GM12878 (cell line): Measurements from ENCODE around the gene KDM8. TPM values are rescaled to one million over a fixed set of nuclear protein-coding genes. Genes with fewer than 3 reads are reported as not detected.

Experiments used
- ATAC-seq: fragments of 200-7000 bp; cut with Tn5 transposase; 3 replicates; pipeline ENCODE4 v1.9.1; 2020; ENCODE audit warnings: mild to moderate bottlenecking, moderate library complexity
- BruUV-seq: library from RNA; stranded (reverse); fragments of 400-500 nt; replicated peaks from 2 replicates; lab custom pipeline; 2021; lab: Mats Ljungman, UMichigan
- CTCF ChIA-PET: fragments of 300-600 bp; sonication (Branson Sonifier 250); formaldehyde crosslinking; extraction: SDS; loops from one replicate; lab custom pipeline; 2021; ENCODE audit warnings: inconsistent platforms; lab: Yijun Ruan, JAX
- POLR2A ChIA-PET: fragments of 350-600 bp; formaldehyde crosslinking; extraction: SDS; loops from one replicate; lab custom pipeline; 2021; ENCODE audit warnings: inconsistent platforms; lab: Charles Lee
- RAD21 ChIA-PET: fragments of 300-600 bp; sonication (Branson Sonifier 250); formaldehyde crosslinking; loops from one replicate; lab custom pipeline; 2023; ENCODE audit warnings: antibody characterized with exemption; ENCODE audit not compliant: unreplicated experiment; lab: Charles Lee
- SMC1A ChIA-PET: fragments of 300-600 bp; sonication (Branson Sonifier 250); formaldehyde crosslinking; loops from one replicate; lab custom pipeline; 2023; ENCODE audit not compliant: unreplicated experiment, uncharacterized antibody; lab: Charles Lee
- DNase-seq: peaks from one replicate; pipeline ENCODE4 v3.0.0-alpha.2; 2011; ENCODE audit warnings: low read depth, low spot score
- FAIRE-seq: peaks from 3 replicates; lab custom pipeline; 2011; peaks lifted over from hg19 to GRCh38; lab: Jason Lieb, UNC
- H2AFZ ChIP-seq: 2 replicates; pipeline ENCODE4 v1.6.0; 2011; ENCODE audit warnings: low read depth, low read length, control low read depth; ENCODE audit not compliant: control insufficient read depth
- H3K27ac ChIP-seq: 2 replicates; pipeline ENCODE4 v1.5.1; 2011; ENCODE audit warnings: control low read depth; ENCODE audit not compliant: control insufficient read depth, insufficient read depth
- H3K27me3 ChIP-seq, 2 experiments: replicated peaks in 1 of 2; 2 replicates each; pipeline versions ENCODE4 v1.6.0 to v1.6.1; 2011; ENCODE audit warnings: low read length in 1 of 2; ENCODE audit not compliant: control insufficient read depth in 2 of 2, insufficient read depth in 2 of 2
- H3K36me3 ChIP-seq, 2 experiments: 2 replicates each; pipeline ENCODE4 v1.5.1; 2011; ENCODE audit warnings: low read length in 1 of 2; ENCODE audit not compliant: control insufficient read depth in 2 of 2, insufficient read depth in 2 of 2
- H3K4me1 ChIP-seq: 2 replicates; pipeline ENCODE4 v1.6.1; 2011; ENCODE audit warnings: mild to moderate bottlenecking, low read length, moderate library complexity, mixed read lengths; ENCODE audit not compliant: control insufficient read depth, insufficient read depth
- H3K4me2 ChIP-seq: 2 replicates; pipeline ENCODE4 v1.6.0; 2011; ENCODE audit warnings: control low read depth; ENCODE audit not compliant: control insufficient read depth, insufficient read depth
- H3K4me3 ChIP-seq: fragments of 200-600 bp; sonication (generic); 2 replicates; pipeline ENCODE4 v1.5.1; 2016
- H3K79me2 ChIP-seq: 2 replicates; pipeline ENCODE4 v1.6.0; 2011; ENCODE audit warnings: low read length; ENCODE audit not compliant: control insufficient read depth, insufficient read depth
- H3K9ac ChIP-seq: 2 replicates; pipeline ENCODE4 v1.8.0; 2011; ENCODE audit warnings: low read length, control low read depth, mixed read lengths; ENCODE audit not compliant: control insufficient read depth, insufficient read depth
- H3K9me3 ChIP-seq: replicated peaks from 3 replicates; pipeline ENCODE4 v1.5.1; 2011; ENCODE audit warnings: mild to moderate bottlenecking, low read length; ENCODE audit not compliant: control insufficient read depth, insufficient read depth
- H4K20me1 ChIP-seq: 2 replicates; pipeline ENCODE4 v1.6.0; 2011; ENCODE audit not compliant: control insufficient read depth, insufficient read depth
- CBFB ChIP-seq: IDR thresholded peaks from 2 replicates; pipeline ENCODE4 v1.6.1; 2016; ENCODE audit warnings: antibody characterized with exemption, low read depth
- CHD2 ChIP-seq: IDR thresholded peaks from 2 replicates; pipeline ENCODE4 v1.6.1; 2011; ENCODE audit warnings: low read depth, low read length, improper control_type of control experiment, borderline replicate concordance
- ESRRA ChIP-seq: IDR thresholded peaks from 2 replicates; pipeline ENCODE4 v1.6.1; 2012; ENCODE audit warnings: mild to moderate bottlenecking, low read length, improper control_type of control experiment
- HDAC6 ChIP-seq: fragments of 200-600 bp; sonication (generic); IDR thresholded peaks from one replicate; pipeline ENCODE4 v1.8.0; 2017; ENCODE audit warnings: antibody characterized with exemption; ENCODE audit not compliant: unreplicated experiment
- MEF2B ChIP-seq: fragments of 450-650 bp; IDR thresholded peaks from 2 replicates; pipeline ENCODE4 v1.6.1; 2018; ENCODE audit warnings: mild to moderate bottlenecking, moderate library complexity; ENCODE audit not compliant: partially characterized antibody, poor library complexity, severe bottlenecking
- NBN ChIP-seq: fragments of 450-650 bp; IDR thresholded peaks from 2 replicates; pipeline ENCODE4 v1.6.1; 2016
- NFXL1 ChIP-seq: fragments of 450-650 bp; IDR thresholded peaks from 2 replicates; pipeline ENCODE4 v1.6.1; 2017; ENCODE audit warnings: antibody characterized with exemption, mild to moderate bottlenecking, borderline replicate concordance
- NRF1 ChIP-seq: conservative IDR thresholded peaks from 2 replicates; pipeline ENCODE4 v1.6.1; 2011; ENCODE audit warnings: mild to moderate bottlenecking, low read depth, low read length, improper control_type of control experiment
- RAD21 ChIP-seq: IDR thresholded peaks from 2 replicates; pipeline ENCODE4 v1.6.1; 2011; ENCODE audit warnings: mild to moderate bottlenecking, low read depth, low read length, moderate library complexity; ENCODE audit not compliant: insufficient read depth
- SIX5 ChIP-seq: IDR thresholded peaks from 2 replicates; pipeline ENCODE4 v1.6.1; 2011; ENCODE audit warnings: mild to moderate bottlenecking, low read depth, low read length, moderate library complexity; ENCODE audit not compliant: severe bottlenecking
- SMC3 ChIP-seq: IDR thresholded peaks from 2 replicates; pipeline ENCODE4 v1.6.1; 2011; ENCODE audit warnings: low read length, improper control_type of control experiment, borderline replicate concordance
- SP1 ChIP-seq: IDR thresholded peaks from one replicate; pipeline ENCODE4 v1.6.1; 2011; ENCODE audit warnings: low read depth, low read length
- TAF1 ChIP-seq: IDR thresholded peaks from 2 replicates; pipeline ENCODE4 v1.6.1; 2011; ENCODE audit warnings: mild to moderate bottlenecking, low read depth, low read length, borderline replicate concordance
- ZBTB4 ChIP-seq: fragments of 450-650 bp; formaldehyde crosslinking; IDR thresholded peaks from 2 replicates; pipeline ENCODE4 v1.4.0; 2022; ENCODE audit warnings: mild to moderate bottlenecking, moderate library complexity
- WGBS: methylation state at CpG from one replicate; pipeline ENCODE4 v1.1.6; 2016; ENCODE audit warnings: low lambda C conversion rate; ENCODE audit not compliant: insufficient replicate concordance, insufficient coverage; ENCODE audit errors: missing lambda C conversion rate; 5-methylcytosine and 5-hydroxymethylcytosine counted together
- in situ Hi-C: fragments of 300-500 bp; cut with MboI; formaldehyde crosslinking; loops from 9 replicates; pipeline ENCODE4 v1.14.3; 2018; ENCODE audit warnings: mixed read lengths
- intact Hi-C: fragments of 100-400 bp; cut with micrococcal nuclease; formaldehyde crosslinking; loops from one replicate; pipeline ENCODE4 v1.14.2; 2022; ENCODE audit not compliant: unreplicated experiment
- polyA plus RNA-seq, 11 experiments: library from polyadenylated mRNA; depleted of rRNA in 4 of 11; unstranded in 6 of 11; stranded (reverse) in 5 of 11; fragments of >200 nt; fragmentation: Nextera tagmentation in 4 of 11; fragmentation: Illumina TruSeq in 1 of 11; extraction: Ambion mirVana in 4 of 11; extraction: Trizol in 1 of 11; gene quantifications; 1 replicate in 1 of 11; 2 replicates in 10 of 11; pipeline versions ENCODE4 v1.2.1 to v1.2.3, GENCODE V29; 2011 to 2016; ENCODE audit warnings: inconsistent platforms in 2 of 11, missing spikeins in 2 of 11, low read depth in 1 of 11
- total RNA-seq, 4 experiments: library from RNA; depleted of rRNA in 3 of 4; stranded (reverse); fragments of >200 nt in 3 of 4; fragmentation: Illumina TruSeq in 1 of 4; extraction: Trizol in 1 of 4; gene quantifications; 2 replicates each; pipeline versions ENCODE4 v1.2.1 to v1.2.3, GENCODE V29; 2013 to 2021
- TF ChIP-seq, protein P1 (sequence below): fragments of 450-650 bp; IDR thresholded peaks from 2 replicates; pipeline ENCODE4 v1.6.1; 2016; ENCODE audit warnings: mild to moderate bottlenecking

KDM8 gene
- total and polyA plus RNA-seq, 10 of the 15 experiments (the other 5 are each of a cell fraction or from before 2014, with no cell fraction given), result 0.79 to 8.9 (median 5.8) TPM

GRCh38 chr16:27251541-27252205 lies 48.3 kb downstream of the KDM8 start:
- in situ Hi-C loops, result no loop called here
- DNase-seq, result no peak
- ATAC-seq, result no peak
- TF ChIP-seq NFXL1 (no peak), TAF1 (no peak), RAD21 (no peak), ESRRA (no peak), NRF1 (no peak), MEF2B (no peak), ZBTB4 (CRISPR knock-in tag) (no peak), SP1 (no peak), SIX5 (no peak), SMC3 (no peak), NBN (no peak), CHD2 (no peak), CBFB (no peak), HDAC6 (no peak)
- TF ChIP-seq, protein P1, sequence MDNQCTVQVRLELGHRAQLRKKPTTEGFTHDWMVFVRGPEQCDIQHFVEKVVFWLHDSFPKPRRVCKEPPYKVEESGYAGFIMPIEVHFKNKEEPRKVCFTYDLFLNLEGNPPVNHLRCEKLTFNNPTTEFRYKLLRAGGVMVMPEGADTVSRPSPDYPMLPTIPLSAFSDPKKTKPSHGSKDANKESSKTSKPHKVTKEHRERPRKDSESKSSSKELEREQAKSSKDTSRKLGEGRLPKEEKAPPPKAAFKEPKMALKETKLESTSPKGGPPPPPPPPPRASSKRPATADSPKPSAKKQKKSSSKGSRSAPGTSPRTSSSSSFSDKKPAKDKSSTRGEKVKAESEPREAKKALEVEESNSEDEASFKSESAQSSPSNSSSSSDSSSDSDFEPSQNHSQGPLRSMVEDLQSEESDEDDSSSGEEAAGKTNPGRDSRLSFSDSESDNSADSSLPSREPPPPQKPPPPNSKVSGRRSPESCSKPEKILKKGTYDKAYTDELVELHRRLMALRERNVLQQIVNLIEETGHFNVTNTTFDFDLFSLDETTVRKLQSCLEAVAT, result no peak

More at GRCh38 chr16:27251541-27252205, 48.3 kb downstream of the KDM8 start:
- WGBS, result 84% methylated on average over 8 of the region's 8 CpGs
- Histone ChIP-seq H3K79me2 (peaks cover 5% of the 10 kb centered on the region), H3K4me1 (peaks cover 25% of the 10 kb centered on the region), H4K20me1 (no peaks in the 10 kb centered on the region), H2AFZ (no peak overlapping the region), H3K4me2 (no peak overlapping the region), H3K27ac (no peak overlapping the region), H3K9ac (no peak overlapping the region), H3K4me3 (no peak overlapping the region), H3K9me3 (no peaks in the 10 kb centered on the region; the same call in 2 of the 3 replicates), H3K36me3 (peaks cover 0 to 13% of the 10 kb centered on the region in 2 experiments; a peak in 2 of 4 replicates), H3K27me3 (no peaks in the 10 kb centered on the region)
- RAD21 ChIA-PET, result interaction anchor here (1.0 to 1.5 kb wide), 4 partner anchors 15 to 149 kb away, joined by 3 to 6 read pairs (median 4); no protein-coding TSS in a partner anchor
- POLR2A ChIA-PET, result interaction anchor here (0.7 to 5.6 kb wide), 4 partner anchors 12 to 150 kb away, joined by 5 to 79 read pairs (median 14); partner anchors contain the start of gene IL21R
- SMC1A ChIA-PET, result interaction anchor here (1.0 to 8.5 kb wide), 4 partner anchors 12 to 23 kb away, joined by 3 to 165 read pairs (median 36); no protein-coding TSS in a partner anchor
- no TSS peak for BruUV-seq
- no peak for FAIRE-seq
- intact Hi-C loops, result no loop called here
- CTCF ChIA-PET, result interaction anchor here (1.7 to 3.6 kb wide), 3 partner anchors 12 to 116 kb away, joined by 8 to 19 read pairs (median 18); no protein-coding TSS in a partner anchor
